ENCODE results near the gene UQCRC1. TPM values are rescaled to one million over a fixed set of nuclear protein-coding genes. Genes with fewer than 3 reads are reported as not detected.

UQCRC1 gene
- total RNA-seq (100 to 1,000 TPM; 244 to 245 TPM), polyA plus RNA-seq (172 TPM)

DNA sequence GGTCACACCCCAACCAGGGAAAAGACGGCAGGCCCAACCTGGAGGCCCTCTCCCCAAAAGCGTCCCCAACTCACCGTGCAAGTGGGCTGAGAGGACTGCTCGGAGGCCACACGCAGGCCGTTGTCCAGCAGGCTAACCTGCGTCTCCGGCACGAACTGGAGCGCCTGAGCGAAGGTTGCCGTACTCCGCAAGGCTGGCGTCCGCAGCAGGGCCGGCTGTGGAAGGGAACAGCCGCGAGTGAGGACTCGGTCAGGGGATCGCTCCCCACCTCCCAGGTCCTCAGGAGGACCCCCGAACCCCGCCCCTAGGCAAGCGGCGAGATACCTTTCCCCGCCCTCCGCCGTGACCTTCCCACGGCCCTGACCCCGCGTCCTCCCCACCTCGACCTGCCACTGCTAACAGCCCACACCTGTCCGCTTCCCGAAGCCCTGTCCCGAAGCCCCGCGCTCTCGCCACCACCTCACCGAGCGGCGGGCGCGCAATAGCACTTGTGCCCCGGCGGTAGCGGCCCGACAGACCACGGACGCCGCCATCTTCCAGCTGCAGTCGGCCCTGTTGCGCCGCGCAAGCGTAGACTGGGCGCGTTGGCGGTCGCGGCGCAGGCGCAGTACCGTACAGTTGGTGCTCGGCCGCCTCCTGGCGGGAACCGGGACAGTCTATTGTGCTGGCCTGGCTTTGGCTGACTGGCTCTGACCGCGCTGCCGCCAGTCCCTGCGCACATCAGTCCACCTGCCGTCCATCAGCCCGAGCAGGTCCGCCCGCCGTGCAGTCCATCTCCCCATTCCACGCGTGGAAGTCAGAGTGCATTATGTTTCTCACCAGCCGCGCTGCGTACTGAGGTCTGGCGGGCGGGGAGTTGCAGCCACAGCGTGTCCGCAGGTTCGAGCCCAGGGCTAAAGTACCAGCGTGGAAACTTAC is at the start of gene UQCRC1:
UQCRC1 (minus strand) TSS at position 559 of the 918 bp plus-strand sequence; CDS start at position 533, 26 bp downstream.
- Mint-ChIP-seq H3K27me3 (no peaks in the 10 kb centered on the region), H3K4me3 (peak within 1 kb of the TSS; percentile 91 to 100 (median 98)), H3K4me1 (peaks cover 16 to 23% (median 19%) of the 10 kb centered on the region in 3 donors), H3K36me3 (peaks cover 0 to 35% (median 2%) of the 10 kb centered on the region in 3 donors), H3K9me3 (no peaks in the 10 kb centered on the region), H3K27ac (peak within 1 kb of the TSS; percentile 70 to 99 (median 97))
- Histone ChIP-seq H3K4me1 (ENCODE audit: insufficient read depth, low read length) (peaks cover 13% of the 10 kb centered on the region), H3K27me3 (ENCODE audit: insufficient read depth, low read length, poor library complexity, severe bottlenecking) (no peaks in the 10 kb centered on the region), H3K27ac (ENCODE audit: low read depth, low read length) (peak within 1 kb of the TSS; percentile 83), H3K4me3 (ENCODE audit: low read length) (peak within 1 kb of the TSS; percentile 96), H3K9me3 (ENCODE audit: low read length) (no peaks in the 10 kb centered on the region), H3K36me3 (ENCODE audit: insufficient read depth, low read length) (peaks cover 14% of the 10 kb centered on the region)
- peak; percentile 88 to 94 (median 92) for DNase-seq
- POLR2A ChIA-PET = interaction anchor here (0.6 to 1.0 kb wide), 2 partner anchors 11 to 143 kb away, joined by 3 read pairs; no protein-coding TSS in a partner anchor
- CTCF ChIA-PET = interaction anchor here (0.6 to 3.0 kb wide), 4 partner anchors 11 to 209 kb away, joined by 3 to 10 read pairs (median 4); no protein-coding TSS in a partner anchor

DNA sequence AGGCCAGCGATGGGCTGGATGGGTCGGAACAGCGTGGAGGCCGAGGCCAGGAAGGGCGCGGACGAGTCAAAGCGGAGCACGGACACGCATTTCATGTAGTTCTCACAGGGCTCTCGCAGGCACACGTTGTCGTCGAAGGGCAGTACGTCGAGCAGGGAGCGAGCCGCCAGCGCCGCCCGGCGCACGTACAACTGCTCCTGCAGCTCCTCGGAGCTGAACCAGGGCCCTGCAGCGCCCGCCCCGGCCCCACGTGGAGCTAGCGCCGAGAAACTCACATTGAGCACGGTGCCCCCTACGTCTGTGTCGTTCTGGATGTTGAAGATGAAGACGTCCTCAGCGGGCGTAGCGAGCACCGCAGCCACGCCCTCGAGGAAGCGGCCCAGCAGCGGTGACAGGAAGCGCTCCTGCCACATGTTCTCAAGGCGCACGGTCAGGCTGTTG is 47.4 kb upstream of the UQCRC1 start:
- CTCF ChIA-PET = interaction anchor here (1.0 to 3.3 kb wide), 5 partner anchors 17 to 256 kb away, joined by 3 to 15 read pairs (median 4); partner anchors contain the start of gene SLC26A6
- H3K4me3 ChIP-seq (ENCODE audit: low read length) = peak overlapping the region; percentile 53

GRCh38 chr3:48656061-48656840 is 46.8 kb upstream of the UQCRC1 start:
- ChIA-PET POLR2A (interaction anchor here (1.0 kb wide), 1 partner anchor 21 kb away, joined by 4 read pairs; the partner anchor contains the start of gene SLC26A6), CTCF (interaction anchor here (1.0 to 3.3 kb wide), 3 partner anchors 17 to 112 kb away, joined by 3 to 15 read pairs (median 4); partner anchors contain the start of gene SLC26A6)
- Mint-ChIP-seq H3K27me3 (peaks cover 3 to 9% of the 10 kb centered on the region in 2 donors), H3K9me3 (peaks cover 0 to 1% (median 0%) of the 10 kb centered on the region in 5 donors), H3K27ac (peak overlapping the region; percentile 78 to 95 (median 88)), H3K36me3 (peaks cover 0 to 7% (median 1%) of the 10 kb centered on the region in 3 donors), H3K4me1 (peaks cover 4 to 30% (median 5%) of the 10 kb centered on the region in 3 donors), H3K4me3 (peak overlapping the region; percentile 80 to 91 (median 84))
- Histone ChIP-seq H3K36me3 (ENCODE audit: insufficient read depth, low read length) (no peaks in the 10 kb centered on the region), H3K4me3 (ENCODE audit: low read length) (peak overlapping the region; percentile 53), H3K27me3 (ENCODE audit: insufficient read depth, low read length, poor library complexity, severe bottlenecking) (no peaks in the 10 kb centered on the region), H3K4me1 (ENCODE audit: insufficient read depth, low read length) (peaks cover 13% of the 10 kb centered on the region), H3K9me3 (ENCODE audit: low read length) (no peaks in the 10 kb centered on the region), H3K27ac (ENCODE audit: low read depth, low read length) (peak overlapping the region; percentile 57)
- DNase-seq = peak; percentile 77 to 89 (median 87)

More for the DNA sequence above, 47.4 kb upstream of the UQCRC1 start:
- H3K9me3 ChIP-seq (ENCODE audit: low read length) = no peaks in the 10 kb centered on the region
- H3K4me1 ChIP-seq (ENCODE audit: insufficient read depth, low read length) = peaks cover 19% of the 10 kb centered on the region
- peak overlapping the region; percentile 57 for H3K27ac ChIP-seq (ENCODE audit: low read depth, low read length)
- Mint-ChIP-seq H3K36me3 (peaks cover 0 to 7% (median 1%) of the 10 kb centered on the region in 3 donors), H3K4me1 (peaks cover 4 to 36% (median 7%) of the 10 kb centered on the region in 3 donors), H3K27me3 (peaks cover 3 to 9% of the 10 kb centered on the region in 2 donors), H3K27ac (peak overlapping the region in 7 of 8 donors; percentile 45 to 82 (median 75)), H3K4me3 (peak overlapping the region; percentile 67 to 91 (median 75)), H3K9me3 (peaks cover 0 to 1% (median 0%) of the 10 kb centered on the region in 5 donors)
- DNase-seq = peak in 4 of 5 donors; percentile 20 to 64 (median 32)
- H3K27me3 ChIP-seq (ENCODE audit: insufficient read depth, low read length, poor library complexity, severe bottlenecking) = peaks cover 1% of the 10 kb centered on the region
- POLR2A ChIA-PET = interaction anchor here (1.0 kb wide), 1 partner anchor 21 kb away, joined by 4 read pairs; the partner anchor contains the start of gene SLC26A6
- H3K36me3 ChIP-seq (ENCODE audit: insufficient read depth, low read length) = no peaks in the 10 kb centered on the region

DNA sequence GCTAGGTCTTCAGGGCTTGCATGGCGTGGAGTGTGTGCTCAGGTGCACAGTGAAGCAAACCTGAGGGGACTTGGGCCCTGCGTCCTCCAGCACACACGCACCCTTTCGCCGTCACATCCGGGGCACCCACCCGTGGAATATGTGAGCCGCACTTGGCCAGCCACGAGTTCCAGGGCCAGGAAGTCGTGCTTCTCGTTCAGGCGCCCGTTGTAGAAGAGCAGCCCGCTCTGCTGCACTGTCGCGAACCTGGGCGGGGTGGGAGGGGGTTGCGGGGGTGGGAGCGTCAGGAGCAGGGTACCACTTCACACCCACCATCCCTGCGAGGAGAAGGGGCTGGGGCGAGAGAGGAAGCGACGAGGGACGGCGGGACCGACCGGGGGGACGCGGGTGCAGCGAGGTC is 46.2 kb upstream of the UQCRC1 start:
- Histone ChIP-seq H3K27ac (ENCODE audit: low read depth, low read length) (no peak overlapping the region), H3K4me1 (ENCODE audit: insufficient read depth, low read length) (peaks cover 12% of the 10 kb centered on the region), H3K36me3 (ENCODE audit: insufficient read depth, low read length) (no peaks in the 10 kb centered on the region), H3K9me3 (ENCODE audit: low read length) (no peaks in the 10 kb centered on the region), H3K27me3 (ENCODE audit: insufficient read depth, low read length, poor library complexity, severe bottlenecking) (no peaks in the 10 kb centered on the region), H3K4me3 (ENCODE audit: low read length) (no peak overlapping the region)
- Mint-ChIP-seq H3K27me3 (peaks cover 3 to 8% of the 10 kb centered on the region in 2 donors), H3K27ac (peak overlapping the region; percentile 78 to 95 (median 88)), H3K9me3 (peaks cover 0 to 1% (median 0%) of the 10 kb centered on the region in 5 donors), H3K36me3 (peaks cover 0 to 11% (median 1%) of the 10 kb centered on the region in 3 donors), H3K4me1 (peaks cover 4 to 30% (median 5%) of the 10 kb centered on the region in 3 donors), H3K4me3 (peak overlapping the region; percentile 80 to 91 (median 84))
- ChIA-PET POLR2A (interaction anchor here (0.6 kb wide), 1 partner anchor 33 kb away, joined by 3 read pairs; no protein-coding TSS in a partner anchor), CTCF (no interaction called here)
- peak; percentile 42 to 79 (median 49) for DNase-seq

DNA sequence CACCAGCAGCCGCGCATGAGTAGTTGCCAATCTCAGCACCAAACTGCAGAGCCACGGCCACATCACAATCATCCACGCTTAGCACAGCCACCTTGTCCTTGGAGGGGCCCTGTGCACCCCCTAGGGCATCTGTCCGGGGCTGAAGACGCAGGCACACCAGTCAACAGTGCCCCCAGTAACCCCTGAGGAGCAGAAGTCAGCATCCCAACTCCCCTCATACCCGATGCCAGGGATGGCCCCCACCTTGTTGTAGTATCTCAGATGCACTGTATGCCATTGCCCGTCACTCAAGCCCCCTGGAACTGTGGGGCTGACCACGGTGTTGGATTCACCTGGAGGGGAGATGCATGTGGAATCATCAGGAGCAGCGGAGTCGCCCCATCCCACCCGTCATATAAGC is 45.6 kb upstream of the UQCRC1 start:
- H3K9me3 ChIP-seq (ENCODE audit: low read length) = no peaks in the 10 kb centered on the region
- ChIA-PET POLR2A (interaction anchor here (0.6 kb wide), 1 partner anchor 32 kb away, joined by 3 read pairs; no protein-coding TSS in a partner anchor), CTCF (interaction anchor here (0.7 to 0.9 kb wide), 2 partner anchors 20 to 31 kb away, joined by 3 to 4 read pairs; partner anchors contain the start of gene SLC26A6)
- H3K9me3 Mint-ChIP-seq = peaks cover 0 to 1% (median 0%) of the 10 kb centered on the region in 5 donors
- H3K4me1 Mint-ChIP-seq = peaks cover 4 to 30% (median 5%) of the 10 kb centered on the region in 3 donors
- H3K4me1 ChIP-seq (ENCODE audit: insufficient read depth, low read length) = peaks cover 12% of the 10 kb centered on the region
- no peaks in the 10 kb centered on the region for H3K36me3 ChIP-seq (ENCODE audit: insufficient read depth, low read length)
- peak overlapping the region in 7 of 8 donors; percentile 56 to 92 (median 79) for H3K27ac Mint-ChIP-seq
- DNase-seq = no peak
- H3K4me3 ChIP-seq (ENCODE audit: low read length) = no peak overlapping the region
- H3K27me3 Mint-ChIP-seq = peaks cover 3% of the 10 kb centered on the region in 2 donors
- H3K4me3 Mint-ChIP-seq = peak overlapping the region; percentile 80 to 91 (median 84)
- H3K27me3 ChIP-seq (ENCODE audit: insufficient read depth, low read length, poor library complexity, severe bottlenecking) = no peaks in the 10 kb centered on the region
- peaks cover 0 to 11% (median 1%) of the 10 kb centered on the region in 3 donors for H3K36me3 Mint-ChIP-seq
- H3K27ac ChIP-seq (ENCODE audit: low read depth, low read length) = no peak overlapping the region

DNA sequence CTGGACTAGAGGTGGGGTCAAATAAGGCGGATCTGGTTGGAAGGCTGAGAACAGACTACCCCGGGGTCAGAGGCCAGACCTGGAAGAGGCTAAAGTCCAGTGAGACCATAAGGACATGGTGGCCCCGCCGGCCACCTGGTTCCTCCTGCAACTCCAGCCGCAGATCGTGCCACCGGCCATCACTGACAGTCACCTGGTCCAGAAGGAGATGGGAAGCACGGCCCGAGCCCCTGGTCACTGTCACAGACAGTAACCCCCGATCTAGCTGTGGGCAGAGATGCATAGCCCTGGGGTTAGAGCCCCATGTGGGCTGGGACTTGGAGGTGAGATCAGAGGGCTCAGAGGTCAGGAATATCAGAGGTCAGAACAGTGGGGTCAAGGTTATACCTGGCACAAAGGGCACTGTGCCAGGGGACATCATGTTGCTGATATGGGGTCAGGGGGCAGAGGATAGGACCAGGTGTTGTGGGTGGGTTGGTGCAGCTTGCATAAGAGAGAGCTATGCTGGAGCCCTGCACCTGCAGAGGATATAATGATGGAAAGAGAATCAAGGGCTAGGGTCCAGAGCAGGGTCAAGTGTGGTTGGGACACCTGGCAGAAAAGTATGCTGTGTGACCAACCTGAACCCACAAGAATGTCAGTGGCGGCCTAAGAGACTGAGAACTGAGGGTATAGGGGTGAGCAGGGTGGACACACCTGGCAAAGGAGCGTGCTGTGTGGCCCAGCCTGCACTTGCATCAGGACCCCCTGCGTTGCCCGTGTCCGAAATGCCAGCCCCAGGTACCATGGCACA is 43.7 kb upstream of the UQCRC1 start:
- H3K9me3 ChIP-seq (ENCODE audit: low read length) = no peaks in the 10 kb centered on the region
- H3K27me3 Mint-ChIP-seq = no peaks in the 10 kb centered on the region
- H3K4me3 Mint-ChIP-seq = peak overlapping the region in 1 of 7 donors; percentile 72
- POLR2A ChIA-PET = no interaction called here
- no peak overlapping the region for H3K4me3 ChIP-seq (ENCODE audit: low read length)
- DNase-seq = no peak
- no peaks in the 10 kb centered on the region for H3K27me3 ChIP-seq (ENCODE audit: insufficient read depth, low read length, poor library complexity, severe bottlenecking)
- CTCF ChIA-PET = no interaction called here
- peak overlapping the region in 3 of 8 donors; percentile 28 to 70 (median 54) for H3K27ac Mint-ChIP-seq
- peaks cover 12% of the 10 kb centered on the region for H3K4me1 ChIP-seq (ENCODE audit: insufficient read depth, low read length)
- H3K36me3 ChIP-seq (ENCODE audit: insufficient read depth, low read length) = no peaks in the 10 kb centered on the region
- no peaks in the 10 kb centered on the region for H3K9me3 Mint-ChIP-seq
- no peak overlapping the region for H3K27ac ChIP-seq (ENCODE audit: low read depth, low read length)
- peaks cover 0 to 20% (median 0%) of the 10 kb centered on the region in 3 donors for H3K36me3 Mint-ChIP-seq
- peaks cover 4 to 27% (median 5%) of the 10 kb centered on the region in 3 donors for H3K4me1 Mint-ChIP-seq

Data from CD8-positive, alpha-beta memory T cell (primary cell).